GM20000 (cell line): ENCODE data around the gene FMO1.

Source experiments
- DNase-seq: peaks from one replicate; pipeline ENCODE4 v3.0.0; 2012; ENCODE audit warnings: low spot score
- CTCF ChIP-seq: IDR thresholded peaks from 2 replicates; pipeline ENCODE4 v1.5.1; 2012; ENCODE audit warnings: mild to moderate bottlenecking, control low read depth; ENCODE audit errors: extremely low read depth, missing control alignments

Gene FMO1

GRCh38 chr1:171248302-171248701, at the start of gene FMO1:
FMO1 (plus strand) TSS chr1:171248494; CDS start chr1:171258088, 9,594 bp downstream.
- TF ChIP-seq CTCF: no peak
- DNase-seq: no peak

DNA sequence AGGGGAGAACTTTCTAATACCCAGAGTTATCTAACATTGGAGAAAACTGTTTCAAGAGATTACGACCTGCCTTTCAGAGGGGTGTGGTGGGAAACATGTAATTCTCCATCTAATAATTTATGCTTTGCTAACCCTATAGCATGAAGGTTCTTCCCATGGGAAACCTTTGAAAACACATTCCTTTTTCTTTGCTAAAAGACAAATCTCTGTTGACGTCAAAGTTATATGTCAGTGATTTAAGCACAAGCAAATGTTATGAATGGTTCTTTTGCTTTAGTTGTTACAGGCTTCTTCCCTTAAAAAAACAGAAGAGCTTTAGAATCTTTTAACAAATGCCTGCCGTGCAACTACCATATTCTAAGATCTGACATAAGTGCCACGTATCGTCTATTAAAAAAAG, 44.0 kb upstream of the FMO1 start:
- TF ChIP-seq CTCF: no peak

GRCh38 chr1:171206204-171206977, 41.9 kb upstream of the FMO1 start:
- TF ChIP-seq CTCF: no peak

More for the DNA sequence above, 44.0 kb upstream of the FMO1 start:
- DNase-seq: no peak

GRCh38 chr1:171206978-171207355, 41.3 kb upstream of the FMO1 start:
- no peak for DNase-seq
- no peak for TF ChIP-seq CTCF

More at GRCh38 chr1:171206204-171206977, 41.9 kb upstream of the FMO1 start:
- DNase-seq: no peak

DNA sequence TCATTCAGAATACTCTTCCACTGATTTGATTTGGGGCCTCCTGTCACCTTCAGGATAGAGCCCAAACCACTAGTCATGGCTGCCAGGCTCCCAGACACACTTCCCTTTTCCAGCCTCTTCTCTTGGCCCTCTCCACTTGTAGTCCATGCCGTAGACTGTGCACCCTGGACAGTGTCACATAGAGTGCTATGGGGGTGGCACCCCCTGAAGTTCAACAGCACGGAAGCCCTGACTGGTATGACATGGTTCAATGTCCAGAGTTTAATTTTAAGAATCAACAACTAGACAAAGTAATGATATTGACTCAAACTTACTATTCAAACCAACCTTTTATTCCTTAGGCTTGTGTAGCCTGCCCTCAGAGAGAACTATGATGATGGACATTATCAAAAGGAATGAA, 40.9 kb upstream of the FMO1 start:
- no peak for TF ChIP-seq CTCF
- no peak for DNase-seq

DNA sequence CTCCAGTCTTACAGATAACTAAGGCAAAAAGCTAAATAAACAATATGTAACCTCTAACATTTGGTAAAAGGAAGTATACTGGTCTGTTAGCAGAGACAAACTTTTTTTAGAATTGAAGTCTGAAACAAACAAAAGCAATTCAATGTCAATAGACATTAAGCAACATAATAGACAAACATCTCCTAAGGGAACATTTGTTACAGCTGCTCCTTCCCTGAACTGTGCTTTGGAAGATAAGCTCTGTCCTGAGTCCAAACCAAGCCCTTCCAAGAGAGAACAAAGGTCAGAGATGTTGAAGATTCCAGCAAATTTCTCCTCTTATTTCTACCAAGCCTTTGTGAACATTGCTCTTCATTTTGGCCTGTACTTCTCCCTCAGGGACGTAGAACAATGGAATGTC, 37.9 kb upstream of the FMO1 start:
- TF ChIP-seq CTCF: no peak
- DNase-seq: no peak

DNA sequence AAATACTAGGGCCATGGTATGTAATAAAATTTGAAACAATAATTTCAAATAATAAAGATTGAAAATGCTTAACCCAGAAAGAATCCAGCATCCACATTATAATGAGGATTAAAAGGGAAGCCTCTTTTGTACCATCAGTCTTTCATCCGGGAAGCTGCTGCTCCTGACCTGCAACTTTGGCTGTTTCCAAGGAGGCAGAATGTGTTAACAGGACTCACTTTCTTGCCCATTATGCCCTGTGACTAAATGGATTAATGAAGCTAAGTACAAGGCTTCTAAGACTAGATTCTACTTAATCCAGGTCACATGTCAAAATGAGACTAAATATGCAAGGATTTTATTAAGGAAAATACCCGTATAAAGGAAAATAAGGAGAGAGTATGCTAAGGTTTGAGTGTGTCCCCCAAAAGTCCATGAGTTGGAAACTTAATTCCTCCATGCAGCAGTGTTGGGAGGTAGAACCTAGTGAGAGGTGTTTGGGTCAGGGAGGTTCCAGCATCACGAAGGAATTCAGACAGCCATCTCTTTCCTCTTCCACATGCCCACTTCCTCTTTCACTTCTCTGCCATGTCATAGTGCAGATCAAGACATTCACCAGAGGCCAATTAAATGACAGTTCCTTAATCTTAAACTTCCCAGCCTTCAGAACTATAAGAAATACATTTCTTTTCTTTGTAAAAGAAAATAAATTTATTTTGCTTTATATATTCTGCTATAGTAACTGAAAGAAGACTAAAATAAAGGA, 35.5 kb upstream of the FMO1 start:
- DNase-seq: no peak
- TF ChIP-seq CTCF: no peak
